Hematopoietic multipotent progenitor cell treated with erythropoietin and hydrocortisone succinate and interleukin-3 and kit ligand, for 6 days (in vitro differentiated cells): Measurements from ENCODE around the gene NOM1.
A peak's percentile ranks its signal among the peaks of the same experiment; 100 is the strongest.
"Not testable (repeated sequence)": the region's sequence is repeated elsewhere in the genome, so short reads cannot be mapped to it uniquely, and the experiment has no call there.

Experiments
- DNase-seq: peaks from one replicate; pipeline ENCODE4 v3.0.0-alpha.2; 2015

NOM1 gene

DNA sequence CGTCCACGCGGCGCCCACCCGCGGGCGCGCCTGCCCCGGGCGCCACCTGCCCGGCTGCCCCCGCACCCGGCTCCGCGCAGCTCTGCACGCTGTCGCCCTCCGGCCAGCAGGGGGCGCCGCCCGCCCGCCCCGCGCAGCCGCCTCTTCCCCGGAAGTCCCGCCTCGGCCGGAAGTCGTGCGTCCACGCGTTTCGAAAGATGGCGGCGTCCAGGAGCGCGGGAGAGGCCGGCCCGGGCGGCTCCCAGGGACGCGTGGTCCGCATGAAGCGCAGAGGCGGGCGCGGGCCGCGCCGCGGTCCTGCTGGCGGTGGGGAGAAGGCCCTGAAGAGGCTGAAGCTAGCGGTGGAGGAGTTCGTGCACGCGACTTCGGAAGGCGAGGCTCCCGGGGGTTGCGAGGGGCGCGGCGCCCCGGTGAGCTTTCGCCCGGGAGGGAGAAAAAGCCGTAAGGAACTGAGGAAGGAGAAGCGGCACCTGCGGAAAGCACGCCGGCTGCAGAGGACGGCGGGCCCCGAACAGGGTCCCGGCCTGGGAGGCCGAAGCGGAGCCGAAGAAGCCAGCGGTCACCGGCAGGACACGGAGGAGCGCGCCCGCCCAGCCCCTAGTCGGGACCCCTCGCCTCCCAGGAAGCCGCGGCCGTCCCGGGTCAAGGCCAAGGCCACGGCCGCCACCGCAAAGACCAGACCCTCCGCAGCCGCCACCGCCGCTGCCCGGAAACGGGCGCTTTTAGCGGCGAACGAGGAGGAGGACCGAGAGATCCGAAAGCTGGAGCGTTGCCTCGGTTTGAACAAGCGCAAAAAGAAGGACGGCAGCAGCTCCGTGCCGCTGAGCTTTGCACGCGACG, at the start of gene NOM1:
NOM1 (plus strand) TSS at position 172 of the 840 bp plus-strand sequence; CDS start at position 198, 26 bp downstream.
- DNase-seq: peak; percentile 92

GRCh38 chr7:156900093-156900492, 49.4 kb upstream of the NOM1 start:
- not testable (repeated sequence) for DNase-seq

DNA sequence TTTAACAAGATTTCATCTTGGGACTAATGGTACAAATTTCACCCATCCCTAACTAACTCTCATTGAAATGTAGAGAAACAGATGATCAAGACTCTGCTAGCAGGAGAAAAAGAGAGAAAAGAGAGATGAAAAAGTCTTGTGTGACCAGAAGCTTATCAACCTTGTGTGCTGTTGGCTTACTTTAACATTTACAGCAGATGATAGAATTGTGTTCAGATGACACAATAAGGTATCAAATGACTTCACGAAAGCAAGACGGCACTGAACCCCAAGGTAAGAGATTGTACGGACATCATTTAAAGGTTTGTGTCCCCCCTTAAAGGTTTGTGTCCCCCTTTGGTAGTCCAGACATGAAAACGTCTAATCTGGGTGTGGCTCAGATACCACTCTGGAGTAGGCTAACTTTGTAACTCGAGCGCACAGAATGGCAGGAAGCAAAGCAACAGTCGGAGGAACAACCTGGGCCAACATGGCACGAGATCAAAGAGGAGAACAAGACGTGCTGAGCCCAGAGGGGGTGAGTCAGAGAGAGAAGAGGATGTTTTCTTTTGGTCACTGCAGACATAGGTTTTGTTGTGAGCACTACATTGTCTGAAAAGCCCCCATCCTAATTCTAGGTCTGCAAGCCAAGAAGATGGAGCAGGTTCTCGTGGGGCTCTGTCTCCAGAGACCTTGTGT, 46.1 kb upstream of the NOM1 start:
- no peak for DNase-seq

GRCh38 chr7:156906200-156906649, 43.3 kb upstream of the NOM1 start:
- no peak for DNase-seq

DNA sequence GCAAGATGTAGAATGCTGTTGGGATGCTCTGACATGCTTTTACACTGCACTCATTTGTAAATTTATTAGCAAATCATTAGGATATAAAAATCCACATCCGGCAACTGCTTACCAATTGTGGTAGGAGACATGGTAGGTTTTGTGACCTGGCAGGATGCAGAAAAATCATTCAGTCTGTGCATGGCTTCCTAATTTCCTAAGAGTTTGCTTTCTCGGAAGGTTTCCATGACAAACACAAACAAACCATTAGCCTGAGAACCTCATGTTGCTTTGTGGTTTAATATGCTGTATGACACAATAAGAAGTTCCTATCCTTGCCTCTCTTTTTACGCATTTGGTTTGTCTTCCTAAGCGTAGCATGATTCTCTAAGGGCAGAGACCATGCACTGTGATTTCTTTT, 41.9 kb upstream of the NOM1 start:
- no peak for DNase-seq

DNA sequence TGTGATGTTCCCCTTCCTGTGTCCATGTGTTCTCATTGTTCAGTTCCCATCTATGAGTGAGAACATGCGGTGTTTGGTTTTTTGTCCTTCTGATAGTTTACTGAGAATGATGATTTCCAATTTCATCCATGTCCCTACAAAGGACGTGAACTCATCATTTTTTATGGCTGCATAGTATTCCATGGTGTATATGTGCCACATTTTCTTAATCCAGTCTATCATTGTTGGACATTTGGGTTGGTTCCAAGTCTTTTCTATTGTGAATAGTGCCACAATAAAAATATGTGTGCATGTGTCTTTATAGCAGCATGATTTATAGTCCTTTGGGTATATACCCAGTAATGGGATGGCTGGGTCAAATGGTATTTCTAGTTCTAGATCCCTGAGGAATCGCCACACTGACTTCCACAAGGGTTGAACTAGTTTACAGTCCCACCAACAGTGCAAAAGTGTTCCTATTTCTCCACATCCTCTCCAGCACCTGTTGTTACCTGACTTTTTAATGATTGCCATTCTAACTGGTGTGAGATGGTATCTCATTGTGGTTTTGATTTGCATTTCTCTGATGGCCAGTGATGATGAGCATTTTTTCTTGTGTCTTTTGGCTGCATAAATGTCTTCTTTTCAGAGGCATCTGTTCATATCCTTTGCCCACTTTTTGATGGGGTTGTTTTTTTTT, 39.8 kb upstream of the NOM1 start:
- DNase-seq: not testable (repeated sequence)

DNA sequence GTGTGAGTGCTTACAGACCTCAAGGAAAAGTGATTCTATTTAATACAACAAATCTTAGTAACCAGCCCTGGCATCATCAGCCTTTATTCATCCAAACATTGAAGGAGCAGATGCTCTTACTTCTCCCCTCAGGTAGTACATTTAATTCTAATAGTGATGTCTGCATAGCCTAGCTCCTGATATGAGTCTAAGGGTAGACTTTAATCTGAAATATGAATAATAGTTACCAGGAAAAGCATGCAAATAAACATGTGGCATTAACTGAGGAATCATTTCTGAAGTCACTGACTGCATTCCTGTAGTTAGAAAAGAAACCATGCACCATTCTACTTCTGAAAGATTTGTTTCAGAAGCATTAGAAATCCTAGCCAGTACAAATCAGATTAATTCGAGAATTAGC, 30.9 kb upstream of the NOM1 start:
- no peak for DNase-seq

GRCh38 chr7:156919132-156919713, 30.3 kb upstream of the NOM1 start:
- no peak for DNase-seq

DNA sequence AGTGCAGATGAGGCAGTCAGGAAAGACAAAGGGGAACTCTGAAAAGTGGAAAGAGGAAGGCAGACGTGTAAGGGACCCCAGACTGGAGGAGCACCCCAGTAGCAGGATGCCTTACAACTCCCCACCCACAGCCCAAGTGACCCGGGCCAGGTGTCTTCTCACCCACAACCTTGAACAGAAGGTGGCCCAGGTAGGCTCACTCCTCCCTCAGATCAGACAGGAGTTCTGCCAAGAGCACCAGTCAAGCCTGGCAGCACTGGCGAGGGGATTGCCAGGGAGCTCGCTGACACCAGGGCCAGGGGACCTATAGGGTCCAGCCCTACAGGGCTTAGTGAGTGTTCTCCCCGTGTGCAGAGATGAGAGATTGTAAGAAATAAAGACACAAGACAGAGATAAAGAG, 29.4 kb upstream of the NOM1 start:
- DNase-seq: no peak

- DNase-seq: not testable (repeated sequence)
Observed at GRCh38 chr7:156920487-156921373, 28.8 kb upstream of the NOM1 start.

- DNase-seq: not testable (repeated sequence)
Observed at GRCh38 chr7:156922304-156922703, 27.2 kb upstream of the NOM1 start.

DNA sequence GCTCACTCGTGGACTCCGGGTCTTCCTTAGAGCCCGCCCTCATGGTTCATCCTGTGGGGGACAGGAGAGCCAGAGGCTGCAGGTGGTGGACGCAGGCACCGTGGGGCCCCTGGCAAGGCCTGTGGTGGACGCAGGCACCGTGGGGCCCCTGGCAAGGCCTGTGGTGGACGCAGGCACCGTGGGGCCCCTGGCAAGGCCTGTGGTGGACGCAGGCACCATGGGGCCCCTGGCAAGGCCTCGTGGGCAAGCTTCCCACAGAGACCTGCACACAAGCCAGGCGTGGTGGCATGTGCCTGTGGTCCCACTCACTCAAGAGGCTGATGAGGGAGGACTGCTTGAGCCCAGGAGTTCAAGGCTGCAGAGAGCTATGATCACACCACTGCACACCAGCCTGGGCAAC, 23.7 kb upstream of the NOM1 start:
- DNase-seq: not testable (repeated sequence)

- no peak for DNase-seq
Observed at GRCh38 chr7:156927571-156928405, 21.7 kb upstream of the NOM1 start.

GRCh38 chr7:156928406-156928747, 21.1 kb upstream of the NOM1 start:
- DNase-seq: no peak

DNA sequence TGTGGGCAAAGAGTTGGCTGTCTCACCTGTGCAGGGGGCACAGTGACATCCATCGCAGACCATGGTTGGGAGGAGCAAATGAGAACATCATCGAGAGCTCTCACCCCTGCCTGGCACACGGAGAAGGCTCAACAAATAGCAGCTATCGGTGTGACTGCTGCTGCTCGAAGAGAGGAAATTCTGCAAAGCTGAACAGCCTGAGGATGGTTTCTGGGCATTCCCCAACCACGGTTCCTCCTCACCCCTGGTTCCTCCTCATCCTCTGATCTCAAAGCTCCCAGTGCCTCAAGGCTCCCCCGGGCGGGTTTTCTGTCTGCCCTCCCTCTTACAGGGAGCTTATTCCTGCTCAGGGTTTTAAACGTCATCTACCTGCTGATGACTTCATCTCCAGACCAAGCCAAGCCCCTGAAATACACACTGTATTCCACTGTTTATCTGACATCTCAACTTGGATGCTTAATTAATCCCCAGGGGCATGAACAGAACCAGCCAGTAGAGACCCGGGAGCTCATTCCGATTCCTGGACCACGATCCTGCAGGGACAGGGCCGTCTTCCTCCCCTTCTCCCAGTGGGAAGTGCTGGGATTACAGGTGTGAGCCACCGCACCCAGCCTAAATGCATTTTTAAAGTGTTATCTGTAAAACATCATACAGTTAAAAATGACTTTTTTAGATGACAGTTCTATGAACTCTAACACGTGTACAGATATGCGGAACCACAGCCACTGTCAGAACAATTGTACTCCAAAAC, 19.5 kb upstream of the NOM1 start:
- no peak for DNase-seq

DNA sequence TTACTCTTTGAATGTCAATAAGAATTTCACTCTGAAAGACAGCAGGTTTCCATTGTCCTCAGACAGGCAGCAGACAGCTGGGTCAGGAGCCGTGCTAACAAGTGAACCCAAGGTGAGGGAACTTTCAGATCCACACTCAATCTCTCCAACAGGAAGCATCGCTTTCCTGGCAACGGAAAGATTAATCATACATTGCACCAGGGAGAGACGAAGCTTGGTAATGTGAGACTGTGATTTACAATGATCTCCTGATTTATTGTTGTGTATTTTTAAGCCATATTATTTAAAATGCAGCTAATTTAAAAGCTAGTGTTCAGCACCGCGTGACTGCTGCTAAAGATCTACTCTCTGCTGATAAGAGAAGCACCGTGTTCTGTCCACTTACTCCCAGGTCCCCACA, 17.5 kb upstream of the NOM1 start:
- DNase-seq: no peak

DNA sequence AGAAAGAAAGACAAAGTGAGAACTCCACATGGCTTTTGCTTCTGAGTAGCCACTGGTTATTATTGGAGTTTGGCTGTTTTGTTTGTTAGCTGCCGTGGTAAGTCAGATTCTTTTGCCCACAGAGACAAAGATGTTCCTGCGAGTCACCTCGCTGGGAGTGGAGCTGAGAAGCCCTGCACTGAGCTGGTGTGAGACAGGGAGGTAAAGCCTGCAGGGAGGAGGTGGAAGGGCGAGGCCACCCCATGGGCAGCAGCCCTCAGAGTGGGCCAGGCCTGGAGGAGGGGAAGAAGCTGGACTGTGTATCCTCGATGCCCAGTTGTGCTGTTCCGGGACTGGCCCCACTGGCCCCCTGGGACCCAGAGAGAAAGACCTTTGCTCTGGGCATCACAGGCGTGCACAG, 14.3 kb upstream of the NOM1 start:
- no peak for DNase-seq

DNA sequence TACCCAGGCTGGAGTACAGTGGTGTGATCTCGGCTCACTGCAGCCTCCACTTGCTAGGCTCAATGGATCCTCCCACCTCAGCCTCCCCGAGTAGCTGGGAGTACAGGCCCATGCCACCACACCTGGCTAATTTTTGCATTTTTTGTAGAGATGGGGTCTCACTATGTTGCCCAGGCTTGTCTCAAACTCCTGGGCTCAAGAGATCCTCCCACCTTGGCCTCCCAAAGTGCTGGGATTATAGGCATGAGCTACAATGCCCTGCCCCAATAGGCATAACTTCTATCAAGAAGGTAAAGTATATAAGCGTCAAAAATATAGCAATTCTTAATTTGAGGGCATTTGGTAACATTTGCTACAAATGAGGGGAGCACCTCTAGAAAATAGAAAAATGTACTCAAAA, 12.7 kb upstream of the NOM1 start:
- DNase-seq: not testable (repeated sequence)

GRCh38 chr7:156940421-156941122, 8.9 kb upstream of the NOM1 start:
- no peak for DNase-seq
